GM21529 (cell line): Measurements from ENCODE around the gene GCNA.

ENCODE experiments used
- ATAC-seq: cut with Tn5 transposase; IDR thresholded peaks from one replicate; pipeline ENCODE4 v1.9.1; 2021; ENCODE audit not compliant: unreplicated experiment

Gene GCNA

GRCh38 chrX:71612256-71612655 is 34.0 kb downstream of the GCNA start:
- ATAC-seq, result no peak

- ATAC-seq, result no peak
Measured at GRCh38 chrX:71615056-71615455, 36.8 kb downstream of the GCNA start.

- no peak for ATAC-seq
Measured at GRCh38 chrX:71615954-71616353, 37.7 kb downstream of the GCNA start.

GRCh38 chrX:71616672-71617529 is 38.7 kb downstream of the GCNA start:
- no peak for ATAC-seq

GRCh38 chrX:71617742-71618141 is 39.5 kb downstream of the GCNA start:
- ATAC-seq, result no peak

- ATAC-seq, result peak; percentile 61
Measured at GRCh38 chrX:71618303-71618721, 40.1 kb downstream of the GCNA start, which contains the start of gene CXCR3. Gene CXCR3, minus strand, starts transcription at chrX:71618511. Its CDS starts 62 bp downstream, at chrX:71618449.

GRCh38 chrX:71618787-71619186 is 40.5 kb downstream of the GCNA start:
- no peak for ATAC-seq

- ATAC-seq, result no peak
Measured at GRCh38 chrX:71619193-71619592, 41.0 kb downstream of the GCNA start.

GRCh38 chrX:71619986-71620385 is 41.7 kb downstream of the GCNA start:
- ATAC-seq, result no peak

GRCh38 chrX:71621603-71622002 is 43.4 kb downstream of the GCNA start:
- no peak for ATAC-seq

- ATAC-seq, result no peak
Measured at GRCh38 chrX:71622032-71622575, 43.9 kb downstream of the GCNA start.

- ATAC-seq, result peak; percentile 45
Measured at GRCh38 chrX:71622576-71623450, 44.6 kb downstream of the GCNA start.

GRCh38 chrX:71623714-71624113 is 45.5 kb downstream of the GCNA start:
- ATAC-seq, result no peak

GRCh38 chrX:71625471-71625870 is 47.2 kb downstream of the GCNA start:
- no peak for ATAC-seq

GRCh38 chrX:71626576-71626975 is 48.3 kb downstream of the GCNA start:
- no peak for ATAC-seq

GRCh38 chrX:71627588-71628404 is 49.6 kb downstream of the GCNA start:
- ATAC-seq, result no peak

GRCh38 chrX:71629467-71629866 is 51.2 kb downstream of the GCNA start:
- peak; percentile 87 for ATAC-seq

- peak; percentile 32 for ATAC-seq
Measured at GRCh38 chrX:71632923-71633657, 54.9 kb downstream of the GCNA start.

GRCh38 chrX:71634366-71634765 is 56.1 kb downstream of the GCNA start:
- no peak for ATAC-seq
